IMR-90 (cell line): ENCODE measurements around the gene AKAP13. TPM values are rescaled to one million over a fixed set of nuclear protein-coding genes. Genes with fewer than 3 reads are reported as not detected.

Experiments
- ATAC-seq: fragments of 200-7000 bp; cut with Tn5 transposase; 2 replicates; pipeline ENCODE4 v1.9.1; 2020; ENCODE audit warnings: low read depth, mild to moderate bottlenecking, moderate library complexity
- BruUV-seq: library from RNA; stranded (reverse); fragments of 400-500 nt; replicated peaks from 2 replicates; lab custom pipeline; 2021; lab: Mats Ljungman, UMichigan
- CTCF ChIA-PET: fragments of 300-600 bp; formaldehyde crosslinking; extraction: SDS; loops from one replicate; lab custom pipeline; 2021; ENCODE audit warnings: antibody characterized with exemption; lab: Yijun Ruan, JAX
- POLR2A ChIA-PET: fragments of 300-600 bp; sonication (Branson Sonifier 250); formaldehyde crosslinking; loops from one replicate; lab custom pipeline; 2022; ENCODE audit warnings: antibody characterized with exemption; ENCODE audit not compliant: unreplicated experiment; lab: Charles Lee
- DNase-seq: peaks from one replicate; pipeline ENCODE4 v3.0.0; 2013
- H2AFZ ChIP-seq: replicated peaks from 2 replicates; pipeline ENCODE3; 2013; ENCODE audit warnings: low read length, mild to moderate bottlenecking; ENCODE audit not compliant: poor library complexity
- H2AK5ac ChIP-seq: 2 replicates; pipeline ENCODE4 v1.6.1; 2013; ENCODE audit warnings: low read depth, low read length, inconsistent platforms
- H2AK9ac ChIP-seq: replicated peaks from 2 replicates; pipeline ENCODE3; 2013; ENCODE audit warnings: mild to moderate bottlenecking, low read depth, low read length, moderate library complexity; ENCODE audit not compliant: poor library complexity
- H2BK120ac ChIP-seq: 2 replicates; pipeline ENCODE4 v1.6.1; 2013; ENCODE audit warnings: low read depth, low read length, inconsistent platforms
- H2BK15ac ChIP-seq: 3 replicates; pipeline ENCODE4 v1.6.1; 2013; ENCODE audit warnings: low read depth, low read length, inconsistent platforms
- H2BK20ac ChIP-seq: 2 replicates; pipeline ENCODE4 v1.6.1; 2013; ENCODE audit warnings: low read depth, mild to moderate bottlenecking, inconsistent platforms, low read length, moderate library complexity
- H2BK5ac ChIP-seq: 2 replicates; pipeline ENCODE4 v1.6.1; 2013; ENCODE audit warnings: mild to moderate bottlenecking, low read depth, low read length, inconsistent platforms; ENCODE audit not compliant: poor library complexity, severe bottlenecking
- H3K14ac ChIP-seq: replicated peaks from 2 replicates; pipeline ENCODE4 v1.6.1; 2013; ENCODE audit warnings: low read depth, low read length, inconsistent platforms
- H3K18ac ChIP-seq: 2 replicates; pipeline ENCODE4 v1.6.1; 2013; ENCODE audit warnings: low read depth, low read length, control low read depth
- H3K23ac ChIP-seq: 2 replicates; pipeline ENCODE4 v1.6.1; 2013; ENCODE audit warnings: low read depth, low read length, inconsistent platforms
- H3K27ac ChIP-seq: 2 replicates; pipeline ENCODE4 v1.5.1; 2013; ENCODE audit warnings: mild to moderate bottlenecking, control low read depth, low read length; ENCODE audit not compliant: insufficient read depth
- H3K27me3 ChIP-seq: 2 replicates; pipeline ENCODE4 v1.6.1; 2013; ENCODE audit warnings: low read length; ENCODE audit not compliant: control insufficient read depth, insufficient read depth
- H3K36me3 ChIP-seq: 2 replicates; pipeline ENCODE4 v1.6.1; 2013; ENCODE audit warnings: low read length, mixed read lengths; ENCODE audit not compliant: control insufficient read depth, insufficient read depth
- H3K4ac ChIP-seq: 2 replicates; pipeline ENCODE4 v1.6.1; 2013; ENCODE audit warnings: low read depth, low read length, inconsistent platforms
- H3K4me1 ChIP-seq: 2 replicates; pipeline ENCODE4 v1.6.1; 2013; ENCODE audit warnings: low read length, mixed read lengths; ENCODE audit not compliant: control insufficient read depth, insufficient read depth
- H3K4me2 ChIP-seq: 2 replicates; pipeline ENCODE4 v1.6.1; 2013; ENCODE audit warnings: low read depth, mild to moderate bottlenecking, control low read depth, low read length, moderate library complexity
- H3K4me3 ChIP-seq: 2 replicates; pipeline ENCODE4 v1.5.1; 2013; ENCODE audit warnings: low read depth, mild to moderate bottlenecking, control low read depth, low read length, moderate library complexity; ENCODE audit not compliant: insufficient read depth
- H3K56ac ChIP-seq: 2 replicates; pipeline ENCODE4 v1.6.1; 2013; ENCODE audit warnings: low read length, inconsistent platforms; ENCODE audit not compliant: insufficient read depth; ENCODE audit errors: extremely low read depth
- H3K79me1 ChIP-seq, 2 experiments: 2 replicates each; pipeline ENCODE4 v1.6.1; 2013; ENCODE audit warnings: low read length in 2 of 2, inconsistent platforms in 1 of 2, low read depth in 1 of 2
- H3K9ac ChIP-seq: 2 replicates; pipeline ENCODE4 v1.6.1; 2013; ENCODE audit warnings: low read depth, low read length, control low read depth
- H3K9me1 ChIP-seq: 2 replicates; pipeline ENCODE4 v1.6.1; 2013; ENCODE audit warnings: low read length, inconsistent platforms; ENCODE audit not compliant: insufficient read depth
- H3K9me3 ChIP-seq: 2 replicates; pipeline ENCODE4 v1.6.1; 2013; ENCODE audit warnings: low read length; ENCODE audit not compliant: control insufficient read depth, insufficient read depth
- H4K20me1 ChIP-seq: 2 replicates; pipeline ENCODE4 v1.6.1; 2013; ENCODE audit warnings: low read length, inconsistent platforms; ENCODE audit not compliant: insufficient read depth
- H4K5ac ChIP-seq: 2 replicates; pipeline ENCODE4 v1.6.1; 2013; ENCODE audit warnings: mild to moderate bottlenecking, low read depth, low read length, control low read depth
- H4K8ac ChIP-seq, 2 experiments: 2 replicates each; pipeline ENCODE4 v1.6.1; 2013; ENCODE audit warnings: low read depth in 2 of 2, low read length in 2 of 2, control low read depth in 1 of 2, inconsistent platforms in 1 of 2
- H4K91ac ChIP-seq: 2 replicates; pipeline ENCODE4 v1.6.1; 2013; ENCODE audit warnings: low read depth, low read length, inconsistent platforms; ENCODE audit not compliant: insufficient read depth
- BHLHE40 ChIP-seq: fragments of 150-350 bp; IDR thresholded peaks from 2 replicates; pipeline ENCODE4 v1.6.1; 2016; ENCODE audit warnings: mild to moderate bottlenecking, low read depth, low read length
- CEBPB ChIP-seq: IDR thresholded peaks from 2 replicates; pipeline ENCODE4 v1.6.1; 2012; ENCODE audit warnings: low read depth, low read length, improper control_type of control experiment
- CHD1 ChIP-seq: IDR thresholded peaks from 2 replicates; pipeline ENCODE4 v1.6.1; 2012; ENCODE audit warnings: low read depth, low read length, improper control_type of control experiment
- ELK1 ChIP-seq: fragments of 150-350 bp; IDR thresholded peaks from 2 replicates; pipeline ENCODE4 v1.6.1; 2016; ENCODE audit warnings: low read depth, mild to moderate bottlenecking, low read length, moderate library complexity, borderline replicate concordance
- FOS ChIP-seq: fragments of 150-350 bp; IDR thresholded peaks from 2 replicates; pipeline ENCODE4 v1.6.1; 2016; ENCODE audit warnings: low read depth, low read length
- MAZ ChIP-seq: IDR thresholded peaks from 2 replicates; pipeline ENCODE4 v1.6.1; 2012; ENCODE audit warnings: low read depth, mild to moderate bottlenecking, low read length, improper control_type of control experiment, moderate library complexity, borderline replicate concordance
- MXI1 ChIP-seq: IDR thresholded peaks from 2 replicates; pipeline ENCODE4 v1.6.1; 2012; ENCODE audit warnings: low read depth, mild to moderate bottlenecking, low read length, moderate library complexity, borderline replicate concordance
- POLR2A ChIP-seq: IDR thresholded peaks from 2 replicates; pipeline ENCODE4 v1.6.1; 2012; ENCODE audit warnings: mild to moderate bottlenecking, low read depth, low read length
- RAD21 ChIP-seq: IDR thresholded peaks from 2 replicates; pipeline ENCODE4 v1.6.1; 2012; ENCODE audit warnings: low read length, improper control_type of control experiment
- RCOR1 ChIP-seq: IDR thresholded peaks from 2 replicates; pipeline ENCODE4 v1.6.1; 2012; ENCODE audit warnings: mild to moderate bottlenecking, low read length, improper control_type of control experiment; ENCODE audit not compliant: insufficient replicate concordance
- RFX5 ChIP-seq: IDR thresholded peaks from 2 replicates; pipeline ENCODE4 v1.8.0; 2012; ENCODE audit warnings: low read depth, mild to moderate bottlenecking, low read length, moderate library complexity
- WGBS, 2 experiments: methylation state at CpG; one replicate each; pipeline versions ENCODE4 v1.1.5 to v1.1.7; 2013; ENCODE audit warnings: missing lambda C conversion rate in 2 of 2; ENCODE audit not compliant: insufficient read length in 1 of 2; ENCODE audit errors: extremely low coverage in 2 of 2; 5-methylcytosine and 5-hydroxymethylcytosine counted together
- dilution Hi-C: fragments of 300-500 bp; cut with HindIII; formaldehyde crosslinking; loops from one replicate; pipeline ENCODE4 v1.14.3; 2018; ENCODE audit warnings: low sequenced_read_pairs; ENCODE audit not compliant: unreplicated experiment
- in situ Hi-C: fragments of 300-500 bp; cut with MboI; formaldehyde crosslinking; loops from 3 replicates; pipeline ENCODE4 v1.14.3; 2019; ENCODE audit warnings: low sequenced_read_pairs, inconsistent platforms, mixed read lengths
- intact Hi-C: fragments of 100-400 bp; cut with micrococcal nuclease; formaldehyde crosslinking; loops from 2 replicates; pipeline ENCODE4 v1.10.0; 2022
- polyA plus RNA-seq, 3 experiments: library from polyadenylated mRNA; depleted of rRNA; stranded (reverse); fragments of >200 nt; gene quantifications; 2 replicates each; pipeline ENCODE4 v1.2.3, GENCODE V29; 2012; ENCODE audit warnings: low replicate concordance in 1 of 3
- total RNA-seq: library from RNA; depleted of rRNA; stranded (reverse); fragments of >200 nt; gene quantifications from 2 replicates; pipeline ENCODE4 v1.2.3, GENCODE V29; 2012

AKAP13 gene
- total and polyA plus RNA-seq, 2 of the 4 experiments (the other 2 are of a cell fraction), result 10.4 to 46.4 TPM

- Histone ChIP-seq H3K18ac (no peak overlapping the region), H2BK120ac (no peak overlapping the region), H2BK15ac (no peak overlapping the region), H4K5ac (no peak overlapping the region), H3K14ac (no peak overlapping the region), H2BK20ac (no peak overlapping the region), H3K79me1 (peaks cover 19 to 26% of the 10 kb centered on the region in 2 experiments), H3K4me3 (no peak overlapping the region), H3K9me1 (peaks cover 7% of the 10 kb centered on the region), H3K4me2 (no peak overlapping the region), H3K4me1 (peaks cover 9% of the 10 kb centered on the region), H3K27ac (no peak overlapping the region), H2AK5ac (no peak overlapping the region), H2AFZ (no peak overlapping the region), H3K56ac (no peak overlapping the region), H3K9me3 (no peaks in the 10 kb centered on the region), H3K27me3 (no peaks in the 10 kb centered on the region), H4K8ac (no peak overlapping the region), H3K23ac (no peak overlapping the region), H2BK5ac (no peak overlapping the region), H4K91ac (no peak overlapping the region), H2AK9ac (no peak overlapping the region), H4K20me1 (no peaks in the 10 kb centered on the region; the same call in 1 of the 2 replicates), H3K36me3 (no peaks in the 10 kb centered on the region), H3K4ac (no peak overlapping the region), H3K9ac (no peak overlapping the region)
- TF ChIP-seq BHLHE40 (no peak), CEBPB (no peak), POLR2A (no peak), MXI1 (no peak), FOS (no peak), CHD1 (no peak), RAD21 (no peak), ELK1 (no peak), MAZ (no peak), RCOR1 (no peak), RFX5 (no peak)
- WGBS, 2 experiments, result no CpG with 5 or more reads among the region's 3 CpGs
- dilution Hi-C loops (no loop called here), intact Hi-C loops (no loop called here), in situ Hi-C loops (no loop called here)
- ChIA-PET CTCF (interaction anchor here (0.6 kb wide), 1 partner anchor 22 kb away, joined by 4 read pairs; no protein-coding TSS in a partner anchor), POLR2A (no interaction called here)
- ATAC-seq, result no peak
- BruUV-seq, result no TSS peak
- no peak for DNase-seq
Measured at GRCh38 chr15:85604194-85604593, 223.8 kb downstream of the AKAP13 start.
